Effector CD4-positive, alpha-beta T cell (primary cell): ENCODE data around the gene MLLT10.
"Not testable (repeated sequence)": the region's sequence is repeated elsewhere in the genome, so short reads cannot be mapped to it uniquely, and the experiment has no call there.

Experiments
- DNase-seq: peaks from one replicate; pipeline ENCODE4 v3.0.0-alpha.2; 2020

The MLLT10 gene

GRCh38 chr10:21529032-21529910, 4.8 kb upstream of the MLLT10 start:
- no peak for DNase-seq

DNA sequence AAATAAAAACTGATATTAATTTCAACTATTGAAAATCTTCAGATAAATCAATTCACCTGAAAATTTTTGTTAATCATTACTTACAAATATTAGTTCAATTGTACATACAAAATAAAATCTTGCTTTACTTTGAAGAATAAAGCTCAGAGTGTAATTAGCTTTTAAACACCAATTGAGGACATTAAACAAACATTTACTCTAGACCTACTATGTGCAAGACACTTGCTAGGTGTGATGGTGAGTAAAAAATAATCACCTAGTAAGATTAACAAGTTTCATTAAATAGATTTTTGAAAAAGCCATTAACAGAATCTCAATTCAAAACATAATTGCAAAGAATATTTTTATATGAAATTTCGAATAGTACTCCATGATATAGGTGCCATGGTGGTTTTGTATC, 3.9 kb upstream of the MLLT10 start:
- DNase-seq = no peak

DNA sequence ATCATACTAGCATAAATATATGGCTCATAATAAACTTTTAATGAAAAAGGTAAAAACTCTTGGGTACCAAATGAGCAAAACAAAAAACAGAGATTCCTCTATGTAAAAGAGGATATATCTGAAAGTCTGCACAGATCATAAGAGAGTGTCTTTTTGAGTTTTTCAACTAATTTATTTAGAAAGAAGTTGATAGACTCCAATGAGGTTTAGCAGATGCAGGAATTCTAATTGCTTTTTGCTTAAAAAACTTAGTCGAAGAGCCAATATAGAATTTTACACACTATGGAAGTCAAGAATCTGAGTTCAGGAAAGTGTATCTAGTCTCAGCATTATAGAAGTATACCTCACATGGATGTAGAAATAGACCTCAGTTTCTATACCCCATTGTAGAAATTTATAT, 3.4 kb upstream of the MLLT10 start:
- no peak for DNase-seq

GRCh38 chr10:21531164-21531563, 2.9 kb upstream of the MLLT10 start:
- no peak for DNase-seq

GRCh38 chr10:21532694-21533466, 1.2 kb upstream of the MLLT10 start:
- DNase-seq = no peak

GRCh38 chr10:21534280-21534586, 201 bp downstream of the MLLT10 start:
- DNase-seq = no peak

DNA sequence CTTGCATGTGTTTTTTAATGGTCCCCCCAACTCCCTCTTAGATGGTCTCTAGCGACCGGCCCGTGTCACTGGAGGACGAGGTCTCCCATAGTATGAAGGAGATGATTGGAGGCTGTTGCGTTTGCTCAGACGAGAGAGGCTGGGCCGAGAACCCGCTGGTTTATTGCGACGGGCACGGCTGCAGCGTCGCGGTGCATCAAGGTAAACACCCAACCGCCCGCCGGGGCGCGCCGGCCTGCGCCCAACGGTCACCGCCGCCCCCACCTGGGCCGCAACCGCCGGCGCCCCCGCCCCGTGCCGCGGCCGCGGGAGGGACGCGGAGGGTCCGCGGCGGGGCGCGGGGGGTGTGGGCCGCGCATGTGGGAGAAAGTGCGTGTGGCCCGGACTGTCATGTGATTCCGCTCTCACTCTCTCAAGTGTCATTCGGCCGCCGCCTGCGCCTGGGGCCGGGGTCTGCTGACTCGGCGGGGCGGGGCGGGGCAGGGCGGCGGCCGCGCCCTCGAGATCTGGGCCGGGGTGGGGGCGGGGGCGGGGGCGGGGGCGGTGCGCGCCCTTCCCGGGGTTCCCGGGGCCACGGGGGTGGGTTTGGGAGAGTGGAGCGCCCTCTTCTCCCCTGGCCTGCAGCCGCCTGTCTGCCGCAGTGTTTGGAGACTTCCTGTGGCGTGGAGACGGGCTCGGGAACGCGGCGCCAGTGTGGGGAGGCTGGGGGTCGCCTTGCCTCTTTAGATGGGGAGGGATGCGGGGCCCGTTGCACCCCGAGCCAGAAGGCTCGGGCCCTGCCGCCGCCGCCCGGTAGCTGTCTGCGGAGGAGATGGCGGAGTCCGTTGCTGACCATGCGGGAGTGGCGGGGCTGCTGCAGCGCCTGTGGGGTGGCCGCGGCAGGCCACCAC, 817 bp downstream of the MLLT10 start:
- DNase-seq = peak; percentile 50

DNA sequence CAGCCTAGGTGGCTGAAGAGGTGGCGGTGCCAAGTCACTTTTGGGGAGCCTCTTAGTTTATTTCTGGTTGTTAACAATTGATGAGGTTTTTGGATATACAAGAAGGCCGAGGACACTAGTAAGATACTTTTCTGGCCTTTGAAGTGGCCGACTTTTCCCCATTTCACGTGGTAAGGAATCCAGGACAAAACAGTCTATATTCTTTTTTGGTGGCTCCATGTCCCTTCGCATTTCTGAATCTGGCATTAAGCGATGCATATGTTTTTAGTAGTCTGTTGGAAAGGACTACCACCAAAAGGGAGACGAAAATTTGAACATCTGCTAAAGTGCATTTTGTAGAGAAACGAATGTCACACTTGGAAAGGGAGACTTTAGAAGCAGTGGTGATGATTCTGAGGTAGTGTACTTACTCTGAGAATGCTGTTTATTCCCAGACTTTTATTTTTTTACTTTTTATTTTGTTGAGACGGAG, 1.5 kb downstream of the MLLT10 start:
- DNase-seq = no peak

GRCh38 chr10:21535976-21536375, 1.9 kb downstream of the MLLT10 start:
- DNase-seq = not testable (repeated sequence)

- no peak for DNase-seq
Measured at GRCh38 chr10:21536874-21537273, 2.8 kb downstream of the MLLT10 start.

GRCh38 chr10:21540701-21541100, 6.7 kb downstream of the MLLT10 start:
- not testable (repeated sequence) for DNase-seq

- DNase-seq = no peak
Measured at GRCh38 chr10:21547246-21547645, 13.2 kb downstream of the MLLT10 start.

- no peak for DNase-seq
Measured at GRCh38 chr10:21552638-21553037, 18.6 kb downstream of the MLLT10 start.

- DNase-seq = no peak
Measured at GRCh38 chr10:21556527-21556926, 22.5 kb downstream of the MLLT10 start.

GRCh38 chr10:21558984-21559383, 25.0 kb downstream of the MLLT10 start:
- not testable (repeated sequence) for DNase-seq

- no peak for DNase-seq
Measured at GRCh38 chr10:21570761-21571521, 36.9 kb downstream of the MLLT10 start.

- no peak for DNase-seq
Measured at GRCh38 chr10:21572578-21572977, 38.5 kb downstream of the MLLT10 start.

- not testable (repeated sequence) for DNase-seq
Measured at GRCh38 chr10:21574514-21574913, 40.5 kb downstream of the MLLT10 start.

DNA sequence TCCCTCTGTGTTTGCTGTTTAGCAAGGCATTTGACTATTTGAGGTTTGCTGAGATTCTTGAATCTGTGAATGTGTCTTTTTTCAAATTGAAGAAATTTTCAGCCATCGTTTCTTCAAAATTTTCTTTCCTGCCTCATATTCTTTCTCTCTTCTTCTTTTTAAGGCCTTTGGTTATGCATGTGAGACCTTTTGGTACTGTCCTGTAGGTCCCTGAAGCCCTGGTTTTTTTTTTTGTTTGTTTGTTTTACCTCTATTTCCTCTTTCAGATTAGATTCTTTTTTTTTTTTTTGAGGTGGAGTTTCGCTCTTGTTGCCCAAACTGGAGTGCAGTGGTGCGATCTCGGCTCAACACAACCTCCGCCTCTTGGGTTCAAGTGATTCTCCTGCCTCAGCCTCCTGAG, 45.3 kb downstream of the MLLT10 start:
- DNase-seq = no peak

- DNase-seq = not testable (repeated sequence)
Measured at GRCh38 chr10:21581421-21581834, 47.4 kb downstream of the MLLT10 start.

DNA sequence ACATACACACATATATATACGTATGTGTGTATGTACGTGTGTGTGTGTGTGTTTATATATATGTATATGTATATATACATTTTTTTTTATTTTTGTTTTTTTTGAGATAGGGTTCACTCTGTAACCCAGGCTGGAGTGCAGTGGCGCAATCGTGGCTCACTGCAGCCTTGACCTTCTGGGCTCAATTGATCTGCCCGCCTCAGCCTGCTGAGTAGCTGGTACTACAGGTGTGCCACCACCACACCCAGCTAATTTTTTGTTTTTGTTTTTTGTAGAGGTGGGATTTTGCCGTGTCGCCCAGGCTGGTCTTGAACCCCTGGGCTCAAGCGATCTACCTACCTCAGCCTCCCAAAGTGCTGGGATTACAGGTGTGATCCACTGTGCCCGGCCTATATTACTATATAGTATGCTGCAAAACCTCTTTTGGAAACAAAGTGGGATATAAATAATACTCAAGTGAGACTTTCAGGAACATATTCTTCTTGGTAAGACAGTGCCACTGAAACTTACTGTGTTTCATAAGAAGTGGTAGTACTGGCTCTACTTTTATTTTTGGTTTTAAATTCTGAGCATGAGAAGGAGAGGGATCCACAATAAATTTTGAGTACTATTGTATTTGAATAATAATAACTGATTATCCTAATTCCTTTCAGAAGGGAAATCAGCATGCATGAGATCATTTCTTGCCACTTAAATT, 51.0 kb downstream of the MLLT10 start:
- DNase-seq = no peak

DNA sequence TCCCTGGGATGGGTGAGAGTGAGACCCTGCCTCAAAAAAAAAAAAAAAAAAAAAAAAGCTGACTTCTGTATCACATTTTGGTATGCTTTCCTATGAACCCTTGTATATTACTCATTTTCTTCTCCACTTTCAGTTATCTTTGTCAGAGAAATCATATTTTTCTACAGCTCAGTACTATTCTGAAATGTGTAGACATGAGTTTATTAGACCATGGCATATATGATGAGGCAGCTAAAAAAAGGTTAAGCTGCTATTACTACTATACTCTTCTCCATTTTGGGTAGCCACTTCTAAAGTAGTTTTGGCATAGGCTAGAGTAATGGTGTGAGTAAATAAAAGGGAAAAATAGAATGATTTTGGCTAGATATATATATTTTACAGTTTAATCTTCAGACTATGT, 53.4 kb downstream of the MLLT10 start:
- no peak for DNase-seq
